ENCODE measurements around the gene EXOSC10.

GRCh38 chr1:11126569-11126968 lies 26.9 kb upstream of the EXOSC10 start:
- TF ChIP-seq, protein P1, sequence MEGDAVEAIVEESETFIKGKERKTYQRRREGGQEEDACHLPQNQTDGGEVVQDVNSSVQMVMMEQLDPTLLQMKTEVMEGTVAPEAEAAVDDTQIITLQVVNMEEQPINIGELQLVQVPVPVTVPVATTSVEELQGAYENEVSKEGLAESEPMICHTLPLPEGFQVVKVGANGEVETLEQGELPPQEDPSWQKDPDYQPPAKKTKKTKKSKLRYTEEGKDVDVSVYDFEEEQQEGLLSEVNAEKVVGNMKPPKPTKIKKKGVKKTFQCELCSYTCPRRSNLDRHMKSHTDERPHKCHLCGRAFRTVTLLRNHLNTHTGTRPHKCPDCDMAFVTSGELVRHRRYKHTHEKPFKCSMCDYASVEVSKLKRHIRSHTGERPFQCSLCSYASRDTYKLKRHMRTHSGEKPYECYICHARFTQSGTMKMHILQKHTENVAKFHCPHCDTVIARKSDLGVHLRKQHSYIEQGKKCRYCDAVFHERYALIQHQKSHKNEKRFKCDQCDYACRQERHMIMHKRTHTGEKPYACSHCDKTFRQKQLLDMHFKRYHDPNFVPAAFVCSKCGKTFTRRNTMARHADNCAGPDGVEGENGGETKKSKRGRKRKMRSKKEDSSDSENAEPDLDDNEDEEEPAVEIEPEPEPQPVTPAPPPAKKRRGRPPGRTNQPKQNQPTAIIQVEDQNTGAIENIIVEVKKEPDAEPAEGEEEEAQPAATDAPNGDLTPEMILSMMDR (conservative IDR thresholded peaks at IDR 0.05), result no peak
- no peak for TF ChIP-seq ZFX (IDR thresholded peaks at IDR 0.05)

Data from C4-2B (cell line).